Hepatocyte (in vitro differentiated cells): ENCODE results near the gene DEPDC5. TPM values are rescaled to one million over a fixed set of nuclear protein-coding genes. Genes with fewer than 3 reads are reported as not detected.
"Not testable (repeated sequence)": the region's sequence is repeated elsewhere in the genome, so short reads cannot be mapped to it uniquely, and the experiment has no call there.

ENCODE experiments used
- DNase-seq: peaks from one replicate; pipeline ENCODE4 v3.0.0-alpha.2; 2016; ENCODE audit warnings: low spot score
- H2AFZ ChIP-seq: fragments of 200-600 bp; sonication (generic); 2 replicates; pipeline ENCODE4 v1.6.0; 2016; ENCODE audit warnings: antibody characterized with exemption, mild to moderate bottlenecking
- H3K27ac ChIP-seq: fragments of 200-600 bp; sonication (generic); 2 replicates; pipeline ENCODE4 v1.5.1; 2016; ENCODE audit warnings: mild to moderate bottlenecking
- H3K27me3 ChIP-seq: fragments of 200-600 bp; sonication (generic); 2 replicates; pipeline ENCODE4 v1.6.1; 2016
- H3K36me3 ChIP-seq: fragments of 200-600 bp; sonication (generic); replicated peaks from 2 replicates; pipeline ENCODE4 v1.5.1; 2016; ENCODE audit warnings: low read depth; ENCODE audit not compliant: insufficient read depth
- H3K4me1 ChIP-seq: fragments of 200-600 bp; sonication (generic); 2 replicates; pipeline ENCODE4 v1.5.1; 2016; ENCODE audit warnings: mild to moderate bottlenecking, moderate library complexity; ENCODE audit not compliant: insufficient read depth
- H3K4me2 ChIP-seq: fragments of 200-600 bp; sonication (generic); 2 replicates; pipeline ENCODE4 v1.6.0; 2016
- H3K4me3 ChIP-seq: fragments of 200-600 bp; sonication (generic); 2 replicates; pipeline ENCODE4 v1.5.1; 2016; ENCODE audit warnings: mild to moderate bottlenecking
- H3K79me2 ChIP-seq: fragments of 200-600 bp; sonication (generic); 2 replicates; pipeline ENCODE4 v1.6.0; 2017; ENCODE audit warnings: mild to moderate bottlenecking
- H3K9me2 ChIP-seq: fragments of 200-600 bp; sonication (generic); replicated peaks from 2 replicates; pipeline ENCODE4 v1.6.0; 2017; ENCODE audit warnings: mild to moderate bottlenecking; ENCODE audit not compliant: insufficient read depth
- H3K9me3 ChIP-seq: fragments of 200-600 bp; sonication (generic); 2 replicates; pipeline ENCODE4 v1.5.1; 2016; ENCODE audit warnings: low read depth, mild to moderate bottlenecking
- H4K20me1 ChIP-seq: fragments of 200-600 bp; sonication (generic); 2 replicates; pipeline ENCODE4 v1.6.0; 2016; ENCODE audit warnings: mild to moderate bottlenecking; ENCODE audit not compliant: insufficient read depth, poor library complexity, severe bottlenecking
- EZH2 ChIP-seq: fragments of 200-600 bp; sonication (generic); IDR thresholded peaks from 2 replicates; pipeline ENCODE4 v1.6.1; 2016; ENCODE audit warnings: antibody characterized with exemption, mild to moderate bottlenecking, borderline replicate concordance
- EZH2phosphoT487 ChIP-seq: fragments of 200-600 bp; sonication (generic); IDR thresholded peaks from one replicate; pipeline ENCODE4 v1.6.1; 2018; ENCODE audit warnings: antibody characterized with exemption, mild to moderate bottlenecking, low read depth, moderate library complexity; ENCODE audit not compliant: unreplicated experiment, severe bottlenecking
- WGBS: methylation state at CpG from one replicate; pipeline ENCODE4 v1.1.6; 2016; ENCODE audit warnings: low lambda C conversion rate; ENCODE audit errors: missing lambda C conversion rate; 5-methylcytosine and 5-hydroxymethylcytosine counted together
- polyA plus RNA-seq: library from polyadenylated mRNA; unstranded; fragments of >200 nt; fragmentation: Nextera tagmentation; extraction: Ambion mirVana; gene quantifications from 2 replicates; pipeline ENCODE4 v1.2.1, GENCODE V29; 2016
- total RNA-seq: library from RNA; depleted of rRNA; stranded (reverse); fragments of >200 nt; gene quantifications from 2 replicates; pipeline ENCODE4 v1.2.3, GENCODE V29; 2014
- TF ChIP-seq, protein P1 (sequence below): fragments of 200-600 bp; sonication (generic); IDR thresholded peaks from 2 replicates; pipeline ENCODE4 v1.5.1; 2016; ENCODE audit warnings: antibody characterized with exemption, mild to moderate bottlenecking; ENCODE audit not compliant: poor library complexity

The DEPDC5 gene
- total and polyA plus RNA-seq, 2 experiments from 2014 or later, result 12.9 to 14.5 TPM

GRCh38 chr22:31776231-31776630 lies 22.4 kb downstream of the DEPDC5 start:
- Histone ChIP-seq H3K79me2 (no peaks in the 10 kb centered on the region), H3K4me1 (no peaks in the 10 kb centered on the region), H3K4me3 (no peak overlapping the region), H3K36me3 (no peaks in the 10 kb centered on the region), H2AFZ (no peak overlapping the region), H3K27ac (no peak overlapping the region), H3K4me2 (no peak overlapping the region), H3K9me2 (no peaks in the 10 kb centered on the region), H4K20me1 (no peaks in the 10 kb centered on the region), H3K9me3 (no peaks in the 10 kb centered on the region), H3K27me3 (no peaks in the 10 kb centered on the region)
- WGBS, result 94% methylated on average over 4 of the region's 4 CpGs
- no peak for DNase-seq
- TF ChIP-seq EZH2, result no peak
- TF ChIP-seq, protein P1, sequence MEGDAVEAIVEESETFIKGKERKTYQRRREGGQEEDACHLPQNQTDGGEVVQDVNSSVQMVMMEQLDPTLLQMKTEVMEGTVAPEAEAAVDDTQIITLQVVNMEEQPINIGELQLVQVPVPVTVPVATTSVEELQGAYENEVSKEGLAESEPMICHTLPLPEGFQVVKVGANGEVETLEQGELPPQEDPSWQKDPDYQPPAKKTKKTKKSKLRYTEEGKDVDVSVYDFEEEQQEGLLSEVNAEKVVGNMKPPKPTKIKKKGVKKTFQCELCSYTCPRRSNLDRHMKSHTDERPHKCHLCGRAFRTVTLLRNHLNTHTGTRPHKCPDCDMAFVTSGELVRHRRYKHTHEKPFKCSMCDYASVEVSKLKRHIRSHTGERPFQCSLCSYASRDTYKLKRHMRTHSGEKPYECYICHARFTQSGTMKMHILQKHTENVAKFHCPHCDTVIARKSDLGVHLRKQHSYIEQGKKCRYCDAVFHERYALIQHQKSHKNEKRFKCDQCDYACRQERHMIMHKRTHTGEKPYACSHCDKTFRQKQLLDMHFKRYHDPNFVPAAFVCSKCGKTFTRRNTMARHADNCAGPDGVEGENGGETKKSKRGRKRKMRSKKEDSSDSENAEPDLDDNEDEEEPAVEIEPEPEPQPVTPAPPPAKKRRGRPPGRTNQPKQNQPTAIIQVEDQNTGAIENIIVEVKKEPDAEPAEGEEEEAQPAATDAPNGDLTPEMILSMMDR, result no peak
- no peak for TF ChIP-seq EZH2phosphoT487

GRCh38 chr22:31789803-31790202 lies 36.0 kb downstream of the DEPDC5 start:
- no peak for DNase-seq
- H3K79me2 ChIP-seq, result no peaks in the 10 kb centered on the region
- no peaks in the 10 kb centered on the region for H3K27me3 ChIP-seq
- no peaks in the 10 kb centered on the region for H4K20me1 ChIP-seq
- H3K9me3 ChIP-seq, result no peaks in the 10 kb centered on the region
- no peak overlapping the region for H3K4me3 ChIP-seq
- WGBS, result 82% methylated on average over 3 of the region's 3 CpGs
- H3K4me2 ChIP-seq, result no peak overlapping the region
- H3K27ac ChIP-seq, result no peak overlapping the region
- no peaks in the 10 kb centered on the region for H3K36me3 ChIP-seq
- H3K9me2 ChIP-seq, result no peaks in the 10 kb centered on the region
- H2AFZ ChIP-seq, result no peak overlapping the region
- TF ChIP-seq, protein P1, result no peak
- TF ChIP-seq EZH2phosphoT487 (no peak), EZH2 (no peak)
- no peaks in the 10 kb centered on the region for H3K4me1 ChIP-seq

- H3K27ac ChIP-seq, result no peak overlapping the region
- H3K4me1 ChIP-seq, result no peaks in the 10 kb centered on the region
- H2AFZ ChIP-seq, result no peak overlapping the region
- H3K79me2 ChIP-seq, result no peaks in the 10 kb centered on the region
- no peaks in the 10 kb centered on the region for H3K36me3 ChIP-seq
- H3K4me2 ChIP-seq, result no peak overlapping the region
- H3K9me3 ChIP-seq, result no peaks in the 10 kb centered on the region
- no peaks in the 10 kb centered on the region for H4K20me1 ChIP-seq
- TF ChIP-seq, protein P1, result no peak
- no peak for TF ChIP-seq EZH2phosphoT487
- TF ChIP-seq EZH2, result no peak
- no peak overlapping the region for H3K4me3 ChIP-seq
- no peaks in the 10 kb centered on the region for H3K27me3 ChIP-seq
- WGBS, result 85% methylated on average over 2 of the region's 2 CpGs
- no peak for DNase-seq
- no peaks in the 10 kb centered on the region for H3K9me2 ChIP-seq
These were observed 36.4 kb downstream of the DEPDC5 start for GRCh38 chr22:31790240-31790639.

GRCh38 chr22:31799358-31799757 lies 45.5 kb downstream of the DEPDC5 start:
- not testable (repeated sequence) for H3K9me3 ChIP-seq, H3K79me2 ChIP-seq, H3K27me3 ChIP-seq, H3K4me3 ChIP-seq, H2AFZ ChIP-seq, H3K4me1 ChIP-seq, H4K20me1 ChIP-seq, DNase-seq, H3K9me2 ChIP-seq, H3K4me2 ChIP-seq, H3K36me3 ChIP-seq
- peak overlapping the region; percentile 58 for H3K27ac ChIP-seq
- WGBS, result 86% methylated on average over 8 of the region's 8 CpGs
